SK-N-MC (cell line): Measurements from ENCODE around the gene CABP2.

Source experiments
- EZH2 ChIP-seq: fragments of 200-600 bp; sonication (generic); IDR thresholded peaks from one replicate; pipeline ENCODE4 v1.6.1; 2017; ENCODE audit warnings: antibody characterized with exemption
- FOXP2 ChIP-seq: optimal IDR thresholded peaks from 2 replicates; pipeline ENCODE3; 2011; ENCODE audit warnings: mild to moderate bottlenecking, moderate library complexity; ENCODE audit not compliant: insufficient read depth; ENCODE audit errors: extremely low read length, control extremely low read depth
- POLR2AphosphoS5 ChIP-seq: IDR thresholded peaks from 2 replicates; pipeline ENCODE4 v1.6.1; 2012; ENCODE audit warnings: mild to moderate bottlenecking, low read depth, low read length, borderline replicate concordance

- TF ChIP-seq POLR2AphosphoS5 (no peak), EZH2 (no peak), FOXP2 (no peak)
Measured at GRCh38 chr11:67496113-67496512, 27.1 kb downstream of the CABP2 start.
